Activated CD8-positive, alpha-beta memory T cell treated with anti-CD3 and anti-CD28 coated beads for 1 hour (primary cell): ENCODE results near the gene LINC00632.

Source experiments
- DNase-seq, 2 donors: peaks; one replicate each; pipeline ENCODE4 v3.0.0-alpha.2; 2020; ENCODE audit warnings: low read depth in 1 of 2; ENCODE audit errors: extremely low read depth in 1 of 2

Gene LINC00632

DNA sequence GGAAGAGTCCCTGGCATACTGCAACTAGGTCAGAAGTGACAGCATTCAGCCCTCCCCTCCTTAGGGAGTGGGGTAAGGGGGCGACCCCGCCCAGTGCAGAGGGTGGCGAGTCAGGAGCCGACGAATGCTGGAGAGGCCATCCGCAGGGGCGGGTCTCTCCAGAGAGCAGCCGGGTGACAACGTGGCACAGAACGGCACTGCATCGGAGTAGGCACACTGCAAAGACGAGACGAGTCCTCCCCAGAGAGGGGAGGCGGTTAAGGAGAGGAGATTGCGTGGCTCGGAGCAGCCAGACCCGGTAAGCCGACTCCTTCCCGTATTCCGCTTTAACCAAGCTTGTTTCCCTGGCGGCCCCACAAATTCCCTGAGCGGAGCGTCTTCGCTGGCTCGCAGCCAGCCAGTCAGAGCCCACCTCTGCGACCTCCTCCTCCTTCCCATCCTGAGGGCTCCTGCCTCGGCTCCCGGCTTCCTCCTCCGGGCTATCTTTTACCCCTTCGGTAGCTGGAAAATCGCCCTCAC is 54.9 kb downstream of the LINC00632 start:
- no peak for DNase-seq

DNA sequence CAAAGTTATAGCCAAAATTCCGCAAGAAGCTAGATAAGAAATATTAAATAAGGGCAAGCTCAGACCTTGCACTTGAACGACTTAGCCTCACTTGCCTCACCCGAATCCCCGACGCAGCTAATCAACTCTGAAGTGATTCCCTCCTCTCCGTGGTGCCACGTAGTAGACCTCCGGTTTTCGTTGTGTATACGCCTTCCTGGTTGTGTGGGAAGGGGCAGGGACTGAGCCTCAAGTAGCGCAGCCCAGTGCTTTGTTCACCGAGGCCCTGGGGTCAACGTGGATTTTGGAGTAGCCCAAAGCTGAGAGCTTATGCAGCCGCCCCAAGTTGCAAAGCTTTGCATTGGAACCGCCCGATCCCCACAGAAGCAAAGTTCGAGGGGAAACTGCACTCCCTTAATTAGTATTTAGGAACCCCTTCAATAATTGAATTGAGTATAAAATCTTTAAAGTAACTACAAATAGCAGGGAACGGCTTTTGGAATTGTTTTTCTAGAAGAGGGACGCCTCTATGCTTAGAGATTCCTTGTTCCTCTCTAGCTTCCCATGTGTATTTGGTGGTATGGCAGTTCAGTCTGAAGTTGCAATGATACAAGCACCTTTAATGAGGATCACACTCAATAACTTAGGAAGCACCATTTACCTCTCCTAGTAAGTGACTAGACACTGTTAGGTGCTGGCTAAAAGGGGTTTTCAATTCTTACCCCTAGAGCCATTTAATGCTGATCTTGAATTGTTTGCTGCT is 55.7 kb downstream of the LINC00632 start:
- no peak for DNase-seq

DNA sequence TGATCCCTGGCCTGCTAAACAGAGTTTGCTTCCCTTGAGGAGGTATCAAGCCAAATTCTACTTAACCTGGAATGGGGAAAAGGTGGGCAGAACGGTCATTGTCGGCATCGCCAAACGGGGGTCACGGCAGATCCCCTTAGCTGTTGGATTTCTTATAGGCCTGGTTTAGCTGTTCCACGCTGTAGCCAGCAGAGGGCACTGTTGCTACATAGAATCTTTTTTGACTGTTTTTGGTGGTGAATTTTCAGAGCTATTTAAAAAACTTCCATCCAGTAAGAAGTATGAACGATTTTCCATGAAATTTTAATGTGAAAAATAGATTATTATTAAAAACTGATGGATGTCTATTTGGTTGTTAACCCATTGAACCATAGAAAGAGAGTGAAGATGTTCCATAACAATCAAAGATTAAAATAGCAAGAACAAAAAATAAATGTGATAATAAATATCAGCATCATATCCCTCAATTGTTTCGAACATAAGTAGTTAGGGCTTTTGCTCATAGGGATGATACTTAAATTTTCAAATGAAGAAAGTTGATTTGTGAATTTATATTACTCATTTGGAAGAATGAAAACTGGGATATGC is 56.6 kb downstream of the LINC00632 start:
- DNase-seq = no peak

DNA sequence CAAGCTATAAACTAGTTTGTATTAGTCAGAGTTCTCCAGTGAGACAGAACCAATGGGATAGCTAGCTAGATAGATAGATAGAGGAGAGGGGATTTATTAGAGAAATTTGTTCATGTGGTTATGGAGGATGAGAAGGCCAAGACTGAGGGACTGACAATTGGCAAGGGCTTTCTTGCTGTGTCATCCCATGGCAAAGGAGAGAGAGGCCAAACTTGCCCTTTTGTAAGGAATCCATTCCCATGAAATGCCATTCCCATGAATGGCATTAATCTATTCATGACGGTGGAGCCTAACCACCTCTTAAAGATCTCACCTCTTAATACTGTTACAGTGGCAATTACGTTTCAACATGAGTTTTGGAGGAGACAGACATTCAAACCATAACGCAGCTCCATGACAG is 58.1 kb downstream of the LINC00632 start:
- no peak for DNase-seq

DNA sequence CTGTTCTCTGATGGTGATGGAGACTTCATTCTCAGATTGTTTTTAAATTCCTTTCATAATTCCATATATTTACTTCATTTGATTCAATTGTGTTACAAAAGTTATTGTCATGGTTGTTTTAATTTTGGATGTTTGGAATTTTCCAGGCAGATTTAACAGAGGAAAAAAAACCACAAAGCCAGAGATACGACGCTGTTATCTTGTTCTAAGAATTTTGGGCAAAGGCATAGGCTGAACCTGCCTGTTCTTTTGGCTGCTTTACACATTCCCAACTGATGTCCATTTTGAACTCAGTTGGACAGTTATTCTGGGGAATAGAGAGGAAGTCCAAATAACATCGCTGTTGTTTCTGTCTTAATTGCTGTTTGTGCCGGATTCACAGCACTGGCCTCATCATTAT is 65.7 kb downstream of the LINC00632 start:
- no peak for DNase-seq

DNA sequence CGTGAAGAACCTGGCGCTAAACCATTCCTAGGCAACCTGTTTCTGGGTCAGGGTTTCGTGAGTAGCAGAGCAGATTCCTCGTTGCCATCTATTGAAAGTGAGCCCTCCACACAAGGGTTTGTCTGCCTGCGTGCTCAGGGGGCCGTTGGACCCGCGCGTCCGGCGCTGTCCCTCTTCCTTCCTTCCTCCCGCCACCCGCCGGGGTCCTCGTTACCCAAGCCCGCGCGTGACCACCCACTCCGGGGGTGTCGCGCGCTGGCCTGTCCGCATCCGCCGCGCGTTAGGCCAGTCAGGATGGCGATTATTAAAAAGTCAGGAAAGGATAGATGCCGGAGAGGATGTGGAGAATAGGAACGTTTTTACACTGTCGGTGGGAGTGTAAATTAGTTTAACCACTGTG is 66.8 kb downstream of the LINC00632 start:
- DNase-seq = no peak

DNA sequence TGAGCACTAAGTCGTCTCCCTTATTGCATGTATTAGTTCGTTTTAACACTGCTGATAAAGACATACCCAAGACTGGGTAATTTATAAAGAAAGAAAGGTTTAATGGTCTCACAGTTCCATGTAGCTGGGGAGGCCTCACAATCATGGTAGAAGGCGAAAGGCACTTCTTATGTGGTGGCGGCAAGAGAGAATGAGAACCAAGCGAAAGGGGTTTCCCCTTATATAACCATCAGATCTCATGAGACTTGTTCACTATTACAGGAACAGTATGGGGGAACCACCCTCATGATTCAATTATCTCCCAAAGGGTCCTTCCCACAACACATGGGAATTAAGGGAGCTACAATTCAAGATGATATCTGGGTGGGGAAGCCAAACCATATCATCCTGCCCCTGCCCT is 85.1 kb downstream of the LINC00632 start:
- DNase-seq = no peak

DNA sequence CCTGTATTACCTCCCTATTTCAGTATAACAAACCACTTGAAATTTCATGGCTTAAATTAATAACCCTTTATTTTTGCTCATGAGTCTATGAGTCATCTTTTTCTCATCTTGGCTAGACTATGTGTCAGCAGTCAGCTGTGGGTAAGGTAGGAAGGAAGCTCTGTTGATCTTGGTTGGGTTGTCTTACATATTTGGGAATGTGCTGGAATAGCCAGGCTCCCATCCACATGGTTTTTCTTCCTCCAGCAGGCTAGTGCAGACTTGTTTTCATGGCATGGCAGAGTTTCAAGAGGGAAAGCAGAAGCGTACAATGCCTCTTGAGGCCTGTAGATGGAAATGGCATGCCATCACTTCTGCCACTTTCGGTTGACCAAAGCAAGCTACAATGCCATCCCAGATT is 89.7 kb downstream of the LINC00632 start:
- no peak for DNase-seq

DNA sequence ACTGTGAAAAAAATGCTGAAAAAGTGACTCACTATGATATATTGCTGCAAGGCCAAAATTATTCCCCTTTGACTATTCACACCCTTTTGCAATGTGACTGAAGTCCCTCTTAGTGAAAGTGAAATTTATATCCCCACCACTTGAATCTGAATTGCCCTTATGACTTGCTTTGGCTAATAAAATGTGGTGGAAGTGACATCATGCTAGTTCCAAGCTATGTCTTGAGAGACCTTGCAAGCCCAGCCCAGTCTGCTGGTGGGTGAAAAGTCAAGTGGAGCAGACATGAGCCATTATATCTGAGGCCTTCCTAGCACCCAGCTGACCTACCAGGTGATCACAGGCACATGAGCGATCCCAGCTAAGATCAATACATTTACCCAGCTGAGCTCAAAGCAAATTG is 94.7 kb downstream of the LINC00632 start:
- DNase-seq = no peak

DNA sequence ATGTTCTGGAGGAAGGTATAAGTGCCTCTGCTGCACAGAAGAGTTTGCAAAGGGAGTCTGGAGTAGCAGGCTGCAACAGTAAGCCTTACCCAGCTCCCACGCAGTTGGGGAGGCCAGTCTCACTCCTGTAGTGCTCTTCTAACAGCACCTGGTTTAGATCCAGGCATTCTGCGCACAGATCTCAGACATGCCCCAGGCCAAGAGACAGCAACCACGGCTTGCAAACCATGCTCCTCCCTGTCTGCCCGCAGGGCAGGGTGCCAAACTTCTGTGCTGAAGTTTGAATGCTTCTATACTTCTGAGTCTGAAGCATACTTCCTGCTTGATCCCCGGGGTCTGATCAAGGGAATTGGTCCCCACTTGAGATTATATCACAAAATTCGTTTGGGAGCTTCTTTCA is 106.3 kb downstream of the LINC00632 start:
- no peak for DNase-seq

DNA sequence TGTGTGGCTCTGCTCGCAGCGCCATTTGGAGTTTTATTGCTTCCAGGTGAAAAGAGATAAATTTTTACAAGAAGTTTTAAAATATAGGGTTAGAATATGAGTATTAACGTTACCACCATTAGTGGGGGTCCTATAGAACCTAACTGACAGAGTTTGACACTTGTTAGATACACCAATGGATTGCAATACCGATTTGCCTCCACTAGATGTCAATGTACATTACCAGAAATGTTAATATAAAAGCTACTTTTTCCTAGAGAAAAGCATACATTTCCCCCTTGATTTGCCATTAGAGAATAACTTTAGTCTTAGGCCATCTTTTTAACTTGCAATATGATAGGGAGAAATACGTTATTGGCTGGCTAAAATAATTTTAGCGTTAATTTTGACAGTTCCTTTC is 108.4 kb downstream of the LINC00632 start:
- no peak for DNase-seq

DNA sequence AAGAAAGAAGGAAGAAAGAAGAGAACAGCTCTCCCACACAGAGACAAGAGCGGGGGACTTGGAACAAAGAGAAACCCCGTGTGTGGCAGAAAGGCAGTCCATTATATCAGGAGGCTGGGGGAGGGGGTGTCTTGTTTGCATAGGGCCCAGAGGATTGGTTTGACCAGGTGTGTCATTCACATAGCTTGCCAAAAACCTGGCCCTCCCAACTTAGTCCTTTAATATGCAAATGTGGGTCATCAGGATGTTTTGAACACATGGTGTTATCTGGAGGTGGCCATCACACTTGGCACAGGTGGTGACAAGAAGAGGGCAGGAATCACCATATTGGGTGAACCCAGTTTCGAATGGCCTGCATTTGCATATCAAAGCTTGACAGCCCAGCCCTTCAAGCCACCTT is 111.7 kb downstream of the LINC00632 start:
- no peak for DNase-seq

DNA sequence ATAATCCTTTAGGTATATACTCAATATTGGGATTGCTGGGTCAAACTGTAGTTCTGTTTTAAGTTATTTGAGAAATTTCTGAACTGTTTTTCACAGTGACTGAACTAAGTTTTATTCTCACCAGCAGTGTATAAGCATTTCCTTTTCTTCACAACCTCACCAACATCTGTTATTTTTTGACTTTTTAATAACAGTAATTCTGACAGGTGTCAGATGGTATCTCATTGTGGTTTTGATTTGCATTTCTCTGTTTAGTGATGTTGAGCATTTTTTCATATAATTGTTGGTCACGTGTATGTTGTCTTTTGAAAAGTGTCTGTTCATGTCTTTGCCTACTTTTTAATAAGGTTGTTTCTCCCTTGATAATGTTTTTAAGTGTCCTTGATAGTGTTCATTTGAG is 112.6 kb downstream of the LINC00632 start:
- DNase-seq = no peak

DNA sequence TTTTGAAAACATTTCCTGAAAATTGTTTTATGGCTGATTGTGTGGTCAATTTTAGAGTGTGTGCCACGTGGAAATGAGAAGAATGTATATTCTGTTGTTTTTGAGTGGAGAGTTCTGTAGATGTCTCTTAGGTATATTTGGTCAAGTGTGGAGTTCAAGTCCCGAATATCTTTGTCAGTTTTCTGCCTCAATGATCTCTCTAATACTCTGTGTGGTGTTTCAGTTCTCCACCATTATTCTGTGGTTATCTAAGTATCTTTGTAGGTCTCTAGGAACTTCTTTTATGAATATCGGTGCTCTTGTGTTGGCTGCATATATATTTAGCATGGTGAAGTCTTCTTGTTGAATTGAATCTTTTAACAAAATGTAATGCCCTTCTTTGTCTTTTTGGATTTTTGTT is 113.3 kb downstream of the LINC00632 start:
- no peak for DNase-seq

DNA sequence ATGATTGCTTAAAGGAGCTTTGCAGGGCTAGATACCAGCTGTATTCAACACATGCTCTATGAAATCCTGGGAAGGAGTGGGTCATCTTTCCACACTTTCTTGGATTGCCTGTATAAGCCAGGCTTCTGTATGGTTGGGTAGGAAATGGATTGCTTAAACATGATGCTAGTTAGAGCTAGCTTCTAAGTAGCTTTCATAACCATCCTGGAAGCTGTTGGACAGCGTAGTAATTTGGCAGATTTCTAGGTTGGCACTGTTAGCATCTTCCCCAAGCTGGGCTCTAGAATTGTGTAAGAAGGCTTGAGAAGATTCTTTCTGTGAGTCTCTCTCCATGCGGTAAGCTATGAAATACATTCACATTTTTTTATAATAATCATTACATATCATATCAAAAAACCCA is 127.3 kb downstream of the LINC00632 start:
- no peak for DNase-seq
